GM19043 (cell line): ENCODE data around the gene POU2F2.
A peak's percentile ranks its signal among the peaks of the same experiment; 100 is the strongest.

Experiments
- ATAC-seq: cut with Tn5 transposase; IDR thresholded peaks from one replicate; pipeline ENCODE4 v1.9.1; 2021; ENCODE audit warnings: low read depth; ENCODE audit not compliant: unreplicated experiment

The POU2F2 gene

DNA sequence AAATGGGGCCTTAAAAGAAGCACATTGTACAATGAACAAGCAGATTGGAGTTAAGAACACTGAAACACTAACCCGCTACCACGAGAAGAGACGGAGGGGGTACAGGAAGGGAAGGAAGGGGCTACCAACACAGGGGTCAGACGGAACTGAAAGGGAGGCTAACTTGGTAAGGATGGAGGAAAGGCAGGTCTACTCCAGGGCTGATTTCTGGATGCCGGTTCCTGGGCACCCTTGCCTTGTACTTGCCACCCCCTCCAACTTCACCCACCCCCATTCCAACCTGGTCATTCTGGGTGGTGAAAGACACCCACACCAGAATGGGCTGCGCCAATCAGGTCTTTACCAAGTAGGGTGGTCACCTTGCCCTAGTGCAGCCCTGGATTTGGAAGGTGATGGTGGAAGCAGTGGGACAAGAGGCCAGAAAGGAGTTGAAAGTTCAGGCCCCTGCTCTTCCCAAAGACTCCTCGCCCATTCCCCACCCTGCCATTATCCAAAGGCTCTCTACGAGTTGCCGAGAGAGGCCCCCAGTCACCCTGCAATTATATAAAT is 46.0 kb downstream of the POU2F2 start:
- no peak for ATAC-seq

DNA sequence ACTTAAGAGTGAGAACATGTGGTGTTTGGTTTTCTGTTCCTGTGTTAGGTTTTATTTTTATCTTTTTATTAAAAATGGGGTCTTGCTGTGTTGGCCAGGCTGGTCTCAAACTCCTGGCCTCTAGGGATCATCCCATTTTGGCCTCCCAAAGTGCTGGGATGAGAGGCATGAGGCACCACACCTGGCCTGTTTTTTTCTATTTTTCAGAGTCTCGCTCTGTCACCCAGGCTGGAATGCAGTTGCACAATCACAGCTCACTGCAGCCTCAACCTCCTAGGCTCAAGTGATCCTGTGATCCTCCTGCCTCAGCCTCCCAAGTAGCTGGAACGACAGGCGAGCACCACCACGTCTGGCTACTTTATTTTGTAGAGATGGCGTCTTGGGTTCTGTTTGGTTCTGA is 48.7 kb downstream of the POU2F2 start:
- no peak for ATAC-seq

DNA sequence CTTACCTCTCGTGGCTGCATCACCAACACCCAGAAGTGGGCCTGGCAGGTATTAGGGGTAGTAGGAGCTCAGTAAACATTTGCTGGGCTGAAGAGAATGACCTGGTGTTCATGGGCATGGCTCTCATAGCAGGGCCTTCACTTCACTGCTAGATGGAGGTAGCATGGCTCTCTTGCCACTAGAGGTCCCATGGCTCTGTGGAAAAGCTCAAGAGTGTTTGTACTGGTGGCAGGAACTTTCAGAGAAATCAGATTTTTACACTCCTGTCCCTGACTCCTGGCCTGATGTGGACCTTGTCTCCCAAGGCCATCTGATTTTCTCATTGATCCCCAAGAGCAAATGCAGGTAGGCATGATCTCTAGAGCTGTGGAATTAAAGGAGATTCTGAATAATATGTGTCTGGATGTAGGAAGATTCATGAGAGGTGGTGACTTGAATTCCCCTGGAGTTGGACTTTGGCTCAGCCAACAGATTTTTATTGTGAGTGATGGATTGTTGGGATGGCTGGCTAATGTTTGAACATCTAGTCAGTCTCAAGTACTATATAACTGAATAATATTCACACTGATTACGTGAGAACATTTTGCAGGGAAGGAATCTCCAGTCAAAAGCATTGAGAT is 50.6 kb downstream of the POU2F2 start:
- ATAC-seq, result no peak

DNA sequence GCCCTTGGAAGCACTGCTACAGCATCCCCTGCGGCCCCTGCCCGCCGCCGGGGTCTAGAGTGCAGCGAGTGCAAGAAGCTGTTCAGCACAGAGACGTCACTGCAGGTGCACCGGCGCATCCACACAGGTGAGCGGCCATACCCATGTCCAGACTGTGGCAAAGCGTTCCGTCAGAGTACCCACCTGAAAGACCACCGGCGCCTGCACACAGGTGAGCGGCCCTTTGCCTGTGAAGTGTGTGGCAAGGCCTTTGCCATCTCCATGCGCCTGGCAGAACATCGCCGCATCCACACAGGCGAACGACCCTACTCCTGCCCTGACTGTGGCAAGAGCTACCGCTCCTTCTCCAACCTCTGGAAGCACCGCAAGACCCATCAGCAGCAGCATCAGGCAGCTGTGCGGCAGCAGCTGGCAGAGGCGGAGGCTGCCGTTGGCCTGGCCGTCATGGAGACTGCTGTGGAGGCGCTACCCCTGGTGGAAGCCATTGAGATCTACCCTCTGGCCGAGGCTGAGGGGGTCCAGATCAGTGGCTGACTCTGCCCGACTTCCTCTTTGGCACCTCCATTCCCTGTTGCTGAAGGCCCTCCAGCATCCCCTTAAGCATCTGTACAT is 51.4 kb downstream of the POU2F2 start:
- no peak for ATAC-seq

DNA sequence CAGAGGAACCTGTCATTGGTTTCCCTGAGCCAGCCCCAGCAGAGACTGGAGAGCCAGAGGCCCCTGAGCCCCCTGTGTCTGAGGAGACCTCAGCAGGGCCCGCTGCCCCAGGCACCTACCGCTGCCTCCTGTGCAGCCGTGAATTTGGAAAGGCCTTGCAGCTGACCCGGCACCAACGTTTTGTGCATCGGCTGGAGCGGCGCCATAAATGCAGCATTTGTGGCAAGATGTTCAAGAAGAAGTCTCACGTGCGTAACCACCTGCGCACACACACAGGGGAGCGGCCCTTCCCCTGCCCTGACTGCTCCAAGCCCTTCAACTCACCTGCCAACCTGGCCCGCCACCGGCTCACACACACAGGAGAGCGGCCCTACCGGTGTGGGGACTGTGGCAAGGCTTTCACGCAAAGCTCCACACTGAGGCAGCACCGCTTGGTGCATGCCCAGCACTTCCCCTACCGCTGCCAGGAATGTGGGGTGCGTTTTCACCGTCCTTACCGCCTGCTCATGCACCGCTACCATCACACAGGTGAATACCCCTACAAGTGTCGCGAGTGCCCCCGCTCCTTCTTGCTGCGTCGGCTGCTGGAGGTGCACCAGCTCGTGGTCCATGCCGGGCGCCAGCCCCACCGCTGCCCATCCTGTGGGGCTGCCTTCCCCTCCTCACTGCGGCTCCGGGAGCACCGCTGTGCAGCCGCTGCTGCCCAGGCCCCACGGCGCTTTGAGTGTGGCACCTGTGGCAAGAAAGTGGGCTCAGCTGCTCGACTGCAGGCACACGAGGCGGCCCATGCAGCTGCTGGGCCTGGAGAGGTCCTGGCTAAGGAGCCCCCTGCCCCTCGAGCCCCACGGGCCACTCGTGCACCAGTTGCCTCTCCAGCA is 52.1 kb downstream of the POU2F2 start:
- no peak for ATAC-seq

DNA sequence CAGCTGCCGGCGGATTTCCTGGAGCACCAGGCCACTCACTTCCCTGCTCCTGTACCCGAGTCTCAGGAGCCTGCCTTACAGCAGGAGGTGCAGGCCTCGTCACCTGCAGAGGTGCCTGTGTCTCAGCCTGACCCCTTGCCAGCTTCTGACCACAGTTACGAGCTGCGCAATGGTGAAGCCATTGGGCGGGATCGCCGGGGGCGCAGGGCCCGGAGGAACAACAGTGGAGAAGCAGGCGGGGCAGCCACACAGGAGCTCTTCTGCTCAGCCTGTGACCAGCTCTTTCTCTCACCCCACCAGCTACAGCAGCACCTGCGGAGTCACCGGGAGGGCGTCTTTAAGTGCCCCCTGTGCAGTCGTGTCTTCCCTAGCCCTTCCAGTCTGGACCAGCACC is 53.0 kb downstream of the POU2F2 start:
- no peak for ATAC-seq

DNA sequence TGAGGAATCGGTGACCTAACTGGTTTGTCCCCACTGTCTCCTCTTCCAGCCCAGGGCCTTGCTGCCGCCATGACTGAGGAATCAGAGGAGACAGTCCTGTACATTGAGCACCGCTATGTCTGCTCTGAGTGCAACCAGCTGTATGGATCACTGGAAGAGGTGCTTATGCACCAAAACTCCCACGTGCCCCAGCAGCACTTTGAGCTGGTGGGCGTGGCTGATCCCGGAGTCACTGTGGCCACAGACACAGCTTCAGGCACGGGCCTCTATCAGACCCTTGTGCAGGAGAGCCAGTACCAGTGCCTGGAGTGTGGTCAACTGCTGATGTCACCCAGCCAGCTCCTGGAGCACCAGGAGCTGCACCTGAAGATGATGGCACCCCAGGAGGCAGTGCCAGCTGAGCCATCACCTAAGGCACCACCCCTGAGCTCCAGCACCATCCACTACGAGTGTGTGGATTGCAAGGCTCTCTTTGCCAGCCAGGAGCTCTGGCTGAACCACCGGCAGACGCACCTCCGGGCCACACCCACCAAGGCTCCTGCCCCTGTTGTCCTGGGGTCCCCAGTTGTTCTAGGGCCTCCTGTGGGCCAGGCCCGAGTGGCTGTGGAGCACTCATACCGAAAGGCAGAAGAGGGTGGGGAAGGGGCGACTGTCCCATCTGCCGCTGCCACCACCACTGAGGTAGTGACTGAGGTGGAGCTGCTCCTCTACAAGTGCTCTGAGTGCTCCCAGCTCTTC is 53.5 kb downstream of the POU2F2 start:
- ATAC-seq, result no peak

DNA sequence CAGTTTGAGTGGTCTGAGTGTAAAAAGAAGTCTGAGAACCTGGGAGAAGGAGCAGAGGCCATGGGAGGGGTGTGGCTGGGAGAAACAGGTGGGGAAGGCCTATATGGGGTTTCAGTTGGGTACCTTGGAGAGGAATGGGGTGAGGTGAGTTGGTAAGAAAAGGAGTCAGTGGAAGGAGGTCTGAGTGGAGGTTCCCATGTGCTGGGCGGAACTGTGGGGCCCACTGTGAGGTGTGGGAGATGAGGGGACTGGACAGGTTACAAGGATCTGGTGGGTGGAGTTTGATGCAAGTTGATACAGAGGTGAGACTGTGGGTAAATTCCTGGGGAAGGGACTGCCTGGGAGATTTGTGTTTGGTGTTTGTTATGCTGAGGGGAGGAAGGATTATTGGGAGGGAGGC is 54.2 kb downstream of the POU2F2 start:
- no peak for ATAC-seq

DNA sequence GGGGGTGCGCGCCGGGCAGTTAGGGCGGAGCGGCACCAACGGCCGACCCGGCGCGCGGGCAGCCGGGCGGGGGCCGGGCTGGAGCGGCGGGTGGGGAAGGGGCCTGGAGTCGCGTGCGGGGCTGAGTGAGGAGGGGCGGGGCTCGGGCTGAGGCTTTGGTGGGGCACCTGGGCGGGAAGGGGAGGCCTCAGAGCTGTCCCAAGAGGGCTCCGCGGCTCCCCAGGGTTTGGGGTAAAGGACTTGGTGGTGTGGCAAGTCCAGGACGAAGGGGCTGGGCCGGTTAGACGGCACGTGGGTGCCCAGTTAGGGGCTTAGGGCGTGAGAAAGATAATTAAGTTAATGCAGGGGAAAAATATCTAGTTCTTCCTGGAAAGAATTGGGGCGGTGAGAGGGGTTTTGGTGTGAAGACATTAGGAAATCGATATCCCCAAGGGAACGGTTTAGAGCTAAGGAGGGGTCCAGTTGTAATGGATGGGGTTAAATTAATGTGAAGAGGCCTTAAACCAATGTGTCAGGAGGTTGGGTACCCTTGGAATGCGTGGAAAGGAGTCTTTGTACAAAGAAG is 55.8 kb downstream of the POU2F2 start:
- no peak for ATAC-seq

DNA sequence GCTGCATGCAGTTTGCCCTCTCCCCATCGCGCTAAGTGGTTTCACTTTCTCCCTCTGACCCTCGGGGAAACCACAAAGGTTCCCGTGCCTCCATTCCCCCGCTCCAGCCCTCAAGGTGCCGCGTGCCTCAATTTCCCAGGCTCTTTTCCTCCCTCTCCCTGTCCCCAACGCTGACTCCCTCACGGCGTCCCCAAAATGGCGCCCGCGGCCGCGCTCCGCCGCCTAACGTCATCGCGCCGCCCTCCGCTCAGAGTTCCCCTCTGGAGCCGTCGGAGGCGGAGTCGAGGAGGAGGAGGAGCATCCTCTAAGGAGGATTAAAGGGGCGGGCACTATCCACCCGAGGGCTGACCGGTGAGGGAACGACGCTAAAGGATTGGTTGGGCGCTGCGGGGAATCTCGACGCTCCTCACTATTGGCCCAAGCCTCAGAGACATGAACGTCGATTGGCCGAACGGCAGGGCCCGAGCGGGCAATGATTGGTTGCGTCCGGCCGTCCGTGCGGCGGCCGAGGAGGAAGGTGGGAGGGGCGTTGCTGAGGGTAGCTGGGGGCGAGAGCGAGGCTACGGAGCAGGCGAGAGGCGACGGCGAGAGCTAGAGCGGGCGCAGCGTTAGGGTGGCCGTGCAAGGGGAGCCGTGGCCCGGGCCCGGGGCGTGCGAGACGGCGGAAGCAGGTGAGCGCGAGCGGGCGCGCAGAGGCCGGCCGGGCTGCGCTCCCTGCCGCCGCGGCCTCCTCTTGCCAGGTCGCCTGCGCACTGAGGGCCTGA is 56.4 kb downstream of the POU2F2 start, which contains the start of gene ZNF574:
TSS of gene ZNF574 (plus strand) at position 551 of the 764 bp plus-strand sequence. CDS start 2,441 bp downstream, outside the sequence.
- peak; percentile 94 for ATAC-seq

DNA sequence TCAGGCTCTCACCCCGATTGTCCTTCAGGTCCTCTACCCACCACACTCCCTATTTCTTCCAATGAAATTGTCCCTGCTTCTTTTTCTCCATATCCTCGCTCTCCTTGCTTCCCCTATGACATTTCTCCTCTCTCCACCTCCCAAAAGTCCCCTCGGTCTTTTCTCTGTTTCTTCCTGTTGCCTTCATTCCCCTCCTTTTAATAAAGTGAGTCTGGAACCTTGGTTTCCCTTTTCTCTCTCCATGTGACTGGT is 57.0 kb downstream of the POU2F2 start:
- ATAC-seq, result no peak

DNA sequence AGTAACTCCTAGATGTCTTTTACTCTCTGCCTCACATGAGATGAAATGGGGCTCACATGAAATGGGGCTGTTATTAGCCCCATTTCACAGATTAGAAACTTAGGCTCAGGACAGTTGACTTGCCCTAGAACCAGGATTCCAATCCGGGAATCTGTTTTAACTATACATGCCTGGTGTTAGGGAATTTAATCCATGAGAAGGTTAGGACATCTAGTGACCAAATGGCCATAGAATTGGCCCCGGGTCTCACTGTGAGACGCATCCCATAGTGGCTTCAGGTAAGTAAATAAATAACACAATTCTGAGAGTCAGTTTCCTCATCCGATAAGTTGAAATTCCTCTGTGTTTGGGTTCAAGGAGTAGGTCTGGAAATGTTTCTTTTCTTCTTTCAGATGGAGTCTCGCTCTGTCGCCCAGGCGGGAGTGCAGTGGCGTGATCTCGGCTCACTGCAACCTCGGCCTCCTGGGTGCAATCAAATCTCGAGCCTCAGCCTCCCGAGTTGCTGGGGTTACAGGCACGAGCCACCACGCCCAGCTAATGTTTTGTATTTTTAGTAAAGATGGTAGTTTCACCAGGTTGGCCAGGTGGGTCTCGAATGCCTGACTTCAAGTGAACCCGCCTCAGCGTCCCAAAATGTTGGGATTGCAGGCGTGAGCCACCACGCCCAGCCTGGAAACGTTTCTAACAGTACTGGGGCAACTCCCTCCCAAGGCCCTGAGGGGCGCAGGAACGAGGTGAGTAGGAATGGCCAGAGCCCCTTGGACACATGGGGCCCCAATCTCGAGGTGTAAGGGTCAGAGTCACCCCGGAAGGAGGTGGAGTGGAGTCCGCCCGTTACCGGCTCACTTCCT is 57.5 kb downstream of the POU2F2 start:
- ATAC-seq, result no peak

DNA sequence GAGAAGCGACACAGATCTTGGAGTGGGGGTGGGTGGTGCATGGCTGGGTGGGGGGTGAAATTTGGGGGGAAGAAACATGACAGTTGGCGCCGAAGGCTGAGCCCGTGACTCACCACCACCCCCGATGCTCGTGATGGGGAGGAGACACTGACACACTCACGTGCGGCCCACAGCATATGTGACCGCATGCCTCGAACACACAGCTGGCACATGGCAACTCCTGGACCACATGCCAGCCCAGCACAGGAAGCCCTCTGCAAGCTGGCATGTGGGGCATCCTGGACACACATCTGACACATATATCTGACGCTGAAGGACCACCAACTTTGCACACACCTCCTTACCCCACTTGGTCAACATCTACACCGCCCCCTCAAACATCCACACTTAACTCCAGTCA is 61.0 kb downstream of the POU2F2 start:
- ATAC-seq, result no peak

DNA sequence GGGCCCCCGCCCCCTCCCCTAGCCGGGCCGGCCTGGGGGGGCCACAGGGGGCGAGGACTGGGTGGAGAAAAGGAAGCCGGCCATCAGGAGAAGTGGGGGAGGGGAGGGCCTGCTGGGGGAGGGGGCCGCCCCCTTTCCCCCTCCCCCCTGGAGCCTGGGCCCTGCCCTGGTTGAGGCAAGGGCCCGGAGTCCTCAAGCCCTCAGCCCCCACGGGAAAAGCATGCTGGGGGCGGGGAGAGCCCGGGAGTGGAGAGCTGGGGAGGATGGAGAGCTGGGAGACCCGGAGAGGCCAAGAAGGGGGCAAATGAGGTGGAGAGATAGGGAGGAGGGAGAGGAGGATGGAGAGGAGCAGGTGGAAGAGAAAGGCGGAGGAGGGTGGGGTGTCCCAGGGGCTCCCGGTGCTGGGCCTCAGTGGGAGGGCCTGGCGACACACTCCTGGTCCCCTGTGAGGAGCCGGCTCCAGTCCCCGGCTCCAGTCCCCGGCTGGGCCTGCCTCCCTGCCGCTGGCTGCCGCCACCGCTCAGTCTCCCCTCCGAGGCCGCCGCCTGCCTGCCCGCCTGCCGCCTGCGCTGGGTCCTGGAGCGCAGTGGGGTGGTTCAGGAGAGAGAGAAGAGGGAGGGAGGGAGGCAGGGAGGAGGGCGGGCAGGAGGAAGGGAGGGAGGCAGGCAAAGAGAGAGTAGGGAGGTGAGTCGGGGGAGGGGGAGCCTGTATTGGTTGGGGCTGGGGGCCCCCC is 62.5 kb downstream of the POU2F2 start, which contains the start of gene GRIK5:
TSS of gene GRIK5 (minus strand) at position 588 of the 733 bp plus-strand sequence. CDS start 4,436 bp downstream, outside the sequence.
- ATAC-seq, result no peak

DNA sequence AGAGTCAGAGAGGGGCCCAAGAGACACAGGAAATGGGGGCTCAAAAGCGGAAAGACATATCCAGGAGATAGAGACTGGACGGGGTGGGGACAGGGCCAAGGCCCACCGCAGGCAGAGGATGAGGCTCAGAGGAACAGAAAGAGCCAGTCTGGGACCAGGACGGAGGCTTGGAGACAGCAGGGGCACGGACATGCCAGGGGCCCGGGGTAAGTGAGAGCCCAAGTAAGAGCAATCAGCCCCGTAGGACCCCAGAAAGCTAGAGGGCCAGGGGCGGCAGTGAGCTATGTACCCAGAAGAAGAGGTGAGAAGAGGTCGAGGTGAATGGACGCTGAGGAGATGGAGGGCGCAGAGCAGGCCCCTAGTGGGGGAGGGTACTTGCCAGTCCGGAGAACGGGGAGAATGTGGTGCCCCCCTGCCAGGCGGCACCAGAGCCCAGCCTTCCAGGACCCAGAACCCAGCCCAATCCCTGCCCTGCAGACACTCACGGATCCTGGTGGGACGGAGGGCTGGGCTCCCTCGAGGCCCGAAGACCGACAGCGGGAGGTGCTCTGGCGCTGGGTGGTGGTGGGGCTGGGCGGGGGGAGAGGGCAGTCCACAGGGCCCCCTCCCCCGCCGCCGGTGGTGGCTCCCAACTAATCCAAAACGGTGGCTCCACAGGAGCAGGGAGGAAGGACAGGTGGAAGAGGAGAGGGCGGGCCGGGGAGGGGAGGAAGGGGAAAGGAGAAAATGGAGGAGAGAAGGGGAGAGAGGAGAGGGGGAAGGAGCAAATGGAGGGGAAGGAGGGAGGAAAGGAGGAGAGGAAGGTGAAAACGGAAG is 63.3 kb downstream of the POU2F2 start:
- ATAC-seq, result no peak

DNA sequence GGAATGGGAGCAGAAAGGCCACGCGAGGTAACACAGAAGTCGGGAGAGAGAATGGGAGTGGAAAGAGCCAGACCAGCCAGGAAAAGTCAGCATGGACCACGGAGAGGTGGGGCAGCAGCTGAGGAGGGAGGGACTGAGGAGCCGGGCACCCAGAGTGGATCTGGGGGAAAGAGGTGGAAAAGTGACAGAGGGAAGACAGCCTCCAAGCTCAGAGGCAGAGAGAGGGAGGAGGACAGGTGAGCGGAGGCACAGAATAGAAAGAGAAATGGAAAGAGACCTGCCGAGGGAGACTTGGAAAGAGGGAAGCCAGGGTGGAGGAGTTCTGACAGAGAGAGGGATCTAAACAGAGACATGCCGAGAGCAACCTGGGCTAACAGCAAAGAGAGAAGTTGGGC is 63.9 kb downstream of the POU2F2 start:
- ATAC-seq, result no peak

DNA sequence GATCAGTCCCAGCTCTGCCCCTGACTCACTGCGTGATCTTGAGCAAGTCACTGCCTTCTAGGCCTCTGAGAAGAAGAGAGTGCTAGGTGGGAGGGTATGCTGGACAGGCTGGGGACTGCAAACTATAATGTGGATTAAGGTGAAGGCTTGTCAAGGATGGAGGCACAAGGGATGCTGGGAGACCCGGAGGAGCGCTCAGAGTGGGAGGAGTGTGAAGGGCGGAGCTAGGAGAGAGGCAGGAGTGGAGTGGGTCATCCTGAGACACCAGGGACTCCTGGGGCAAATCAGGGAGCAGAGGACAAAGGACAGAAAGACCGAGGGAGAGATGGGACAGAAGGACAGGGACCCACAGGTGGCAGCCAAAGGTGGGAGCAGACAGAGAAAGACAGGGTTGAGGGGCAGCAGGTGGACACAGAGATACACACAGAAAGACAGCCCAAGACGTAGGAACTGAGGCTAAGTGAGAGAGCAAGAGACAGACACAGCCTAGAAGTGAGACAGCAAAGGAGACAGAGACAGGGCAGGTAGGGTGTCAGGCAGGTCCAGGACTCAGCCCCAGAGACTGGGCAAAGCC is 64.8 kb downstream of the POU2F2 start:
- no peak for ATAC-seq
